ENCODE data around the gene CYP19A1.

DNA sequence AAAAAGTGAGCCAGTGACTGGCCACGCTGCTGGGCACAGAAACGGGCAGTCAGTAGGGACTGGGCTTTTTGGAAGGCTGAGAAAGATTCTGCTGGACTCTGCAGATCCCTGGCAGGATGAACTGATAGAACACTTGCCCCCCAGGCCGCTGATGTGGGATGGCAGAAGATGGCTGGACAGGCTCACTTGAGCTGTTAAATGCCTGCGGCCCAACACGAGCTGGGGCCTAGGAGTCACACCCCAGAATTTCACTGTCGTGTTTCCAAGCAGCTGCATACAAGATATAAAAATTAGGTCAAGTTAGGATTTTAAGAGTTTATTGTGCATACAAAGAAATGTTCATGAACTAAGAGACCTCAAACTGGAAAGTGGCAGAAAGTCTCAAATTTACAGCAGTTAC is 29.9 kb upstream of the CYP19A1 start:
- TF ChIP-seq, protein P1, sequence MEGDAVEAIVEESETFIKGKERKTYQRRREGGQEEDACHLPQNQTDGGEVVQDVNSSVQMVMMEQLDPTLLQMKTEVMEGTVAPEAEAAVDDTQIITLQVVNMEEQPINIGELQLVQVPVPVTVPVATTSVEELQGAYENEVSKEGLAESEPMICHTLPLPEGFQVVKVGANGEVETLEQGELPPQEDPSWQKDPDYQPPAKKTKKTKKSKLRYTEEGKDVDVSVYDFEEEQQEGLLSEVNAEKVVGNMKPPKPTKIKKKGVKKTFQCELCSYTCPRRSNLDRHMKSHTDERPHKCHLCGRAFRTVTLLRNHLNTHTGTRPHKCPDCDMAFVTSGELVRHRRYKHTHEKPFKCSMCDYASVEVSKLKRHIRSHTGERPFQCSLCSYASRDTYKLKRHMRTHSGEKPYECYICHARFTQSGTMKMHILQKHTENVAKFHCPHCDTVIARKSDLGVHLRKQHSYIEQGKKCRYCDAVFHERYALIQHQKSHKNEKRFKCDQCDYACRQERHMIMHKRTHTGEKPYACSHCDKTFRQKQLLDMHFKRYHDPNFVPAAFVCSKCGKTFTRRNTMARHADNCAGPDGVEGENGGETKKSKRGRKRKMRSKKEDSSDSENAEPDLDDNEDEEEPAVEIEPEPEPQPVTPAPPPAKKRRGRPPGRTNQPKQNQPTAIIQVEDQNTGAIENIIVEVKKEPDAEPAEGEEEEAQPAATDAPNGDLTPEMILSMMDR (IDR thresholded peaks at IDR 0.05): no peak
- TF ChIP-seq POLR2A (IDR thresholded peaks at IDR 0.05): no peak

Data from sigmoid colon (tissue), 3 donors.